Dedifferentiated amniotic fluid mesenchymal stem cell (primary cell): ENCODE results near the gene F2RL2.
"Not testable (repeated sequence)": the region's sequence is repeated elsewhere in the genome, so short reads cannot be mapped to it uniquely, and the experiment has no call there.

ENCODE experiments used
- DNase-seq: peaks from one replicate; pipeline ENCODE4 v3.0.0-alpha.2; 2016; ENCODE audit errors: extremely low spot score

Gene F2RL2

DNA sequence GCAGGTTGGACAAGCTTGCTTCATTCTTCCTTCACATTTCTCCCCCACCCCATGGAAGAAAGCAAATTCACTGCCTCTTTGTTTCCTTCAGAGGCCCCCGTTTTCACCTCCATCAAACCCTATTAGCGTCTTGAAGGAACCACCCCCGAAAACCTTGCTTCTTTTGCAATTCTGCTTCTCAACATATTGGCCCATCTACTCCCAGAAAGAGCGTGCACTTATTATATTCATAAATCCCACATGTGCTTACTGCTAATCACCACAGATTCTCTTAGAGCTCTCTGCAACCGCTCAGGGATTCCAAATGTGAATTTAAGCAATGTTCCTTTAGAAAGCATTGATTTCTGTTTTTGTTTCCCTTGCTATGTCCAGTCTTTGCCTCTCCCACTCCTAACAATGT is 1.1 kb downstream of the F2RL2 start:
- DNase-seq, result no peak

DNA sequence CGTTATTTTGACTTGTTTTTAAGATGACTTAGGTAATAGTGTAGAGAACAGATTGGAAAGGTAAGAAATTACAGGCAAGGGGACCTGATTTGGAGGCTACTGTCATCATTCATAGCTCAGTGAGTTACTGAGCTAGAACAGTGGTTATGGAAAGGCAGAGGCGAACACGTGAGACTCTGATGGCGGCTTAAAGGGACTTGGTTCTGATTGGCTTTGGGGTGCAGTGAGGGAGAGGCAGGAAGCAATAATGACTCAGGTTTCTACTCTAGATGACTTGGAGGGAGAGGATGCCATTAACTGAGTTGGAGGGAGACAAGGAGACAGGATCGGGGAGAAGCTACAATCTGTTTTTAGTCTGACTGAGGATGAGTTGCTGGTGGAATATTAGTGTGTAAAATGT is 3.0 kb downstream of the F2RL2 start:
- DNase-seq, result no peak

DNA sequence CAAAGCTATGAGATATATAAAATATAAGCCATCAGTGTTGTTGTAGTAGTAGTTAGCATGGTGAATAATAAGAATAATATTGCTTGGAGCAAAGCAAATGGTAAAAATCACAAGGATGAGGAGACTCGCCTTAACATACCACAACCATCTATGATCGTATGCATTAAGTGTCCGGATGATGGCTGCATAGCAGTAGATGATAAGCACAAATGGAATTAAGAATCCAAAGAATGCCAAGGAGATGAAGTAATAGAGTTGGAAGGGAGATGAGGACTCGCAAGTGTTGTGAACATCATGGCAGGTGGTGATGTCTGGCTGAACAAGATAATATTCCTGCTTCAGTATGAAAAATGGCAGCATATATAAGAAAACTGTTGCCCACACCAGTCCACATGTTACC is 5.5 kb downstream of the F2RL2 start:
- DNase-seq, result peak; percentile 41

DNA sequence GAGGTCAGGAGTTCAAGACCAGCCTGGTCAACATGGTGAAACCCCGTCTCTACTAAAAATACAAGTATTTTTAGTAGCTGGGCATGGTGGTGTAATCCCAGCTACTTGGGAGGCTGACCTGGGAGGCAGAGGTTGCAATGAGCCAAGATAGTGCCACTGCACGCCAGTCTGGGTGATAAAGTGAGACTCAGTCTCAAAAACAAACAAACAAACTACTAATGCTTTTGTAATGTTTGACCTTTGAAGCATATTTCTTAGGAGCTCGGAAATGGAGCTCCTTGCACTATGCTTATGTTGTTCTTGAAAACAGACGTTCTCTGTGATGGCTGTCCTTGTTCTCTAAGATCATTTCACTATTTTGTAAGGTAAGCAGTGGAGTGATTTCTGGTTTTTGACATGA is 6.0 kb downstream of the F2RL2 start:
- no peak for DNase-seq

DNA sequence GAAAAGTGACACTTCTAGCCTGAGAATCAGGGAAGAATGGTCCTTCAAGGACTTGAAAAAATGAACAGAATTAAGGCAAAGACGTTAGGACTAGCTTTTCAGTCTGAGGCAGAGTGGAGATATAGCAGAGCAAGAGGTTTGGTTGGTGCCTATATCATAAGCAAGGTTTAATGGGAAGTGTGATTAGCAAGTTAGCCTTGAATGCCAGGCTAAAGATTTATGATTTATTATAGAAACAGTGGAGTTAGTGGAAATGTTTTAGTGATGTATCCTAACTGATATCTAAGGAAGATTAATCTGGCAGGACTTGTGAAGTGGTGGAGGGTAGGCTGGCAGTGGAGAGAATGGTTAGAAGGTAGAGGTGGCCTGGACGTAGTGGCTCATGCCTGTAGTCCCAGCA is 7.0 kb downstream of the F2RL2 start:
- no peak for DNase-seq

DNA sequence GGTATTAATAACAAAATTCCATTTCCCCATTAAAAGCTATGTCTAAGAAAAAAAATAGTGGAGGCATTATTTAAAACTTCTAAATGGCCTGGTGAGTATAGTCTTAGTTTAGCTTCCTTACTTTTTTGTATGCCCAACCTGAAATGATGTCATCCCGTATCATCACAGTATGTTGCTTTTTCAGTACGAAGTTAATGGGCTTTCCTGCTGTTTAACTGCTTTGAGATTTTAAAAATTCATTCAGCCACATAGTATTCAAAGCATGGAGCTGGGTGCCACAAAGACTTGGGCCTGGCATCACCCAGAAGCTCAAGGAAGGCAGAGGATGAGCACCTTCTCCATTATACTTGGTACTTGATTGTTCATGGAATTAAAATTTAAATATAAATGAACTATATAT is 7.4 kb downstream of the F2RL2 start:
- no peak for DNase-seq

DNA sequence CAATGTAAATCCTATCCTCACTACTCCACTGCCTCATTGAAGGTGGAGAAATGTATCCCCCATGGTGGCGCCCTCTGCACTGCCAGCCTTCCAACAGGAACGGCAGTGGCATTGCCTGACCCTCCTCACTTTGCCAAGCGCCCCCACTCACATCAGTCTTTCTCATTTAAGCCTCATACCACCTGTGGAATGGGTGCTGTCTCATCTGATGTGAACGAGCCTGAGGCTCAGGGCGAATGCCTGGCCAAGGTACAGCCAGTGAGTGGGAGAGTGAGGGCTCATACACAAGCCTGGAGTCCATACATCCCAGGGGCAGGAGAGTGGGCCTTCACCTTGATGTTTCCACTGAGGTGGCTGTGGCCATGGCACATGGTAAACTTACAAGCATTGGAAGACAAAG is 10.3 kb downstream of the F2RL2 start:
- no peak for DNase-seq

DNA sequence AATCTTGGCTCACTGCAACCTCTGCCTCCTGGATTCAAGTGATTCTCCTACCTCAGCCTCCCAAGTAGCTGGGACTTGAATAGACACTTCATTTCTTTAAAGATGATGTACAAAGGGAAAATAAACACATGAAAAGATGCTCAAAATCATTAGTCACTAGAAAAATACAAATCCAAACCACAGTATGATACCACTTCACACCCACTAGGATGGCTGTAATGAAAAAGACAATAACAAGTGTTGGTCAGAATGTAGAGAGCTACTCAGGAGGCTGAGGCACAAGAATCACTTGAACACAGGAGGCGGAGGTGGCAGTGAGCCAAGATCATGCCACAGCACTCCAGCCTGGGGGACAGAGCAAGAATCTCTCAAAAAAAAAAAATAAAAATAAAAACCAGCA is 13.0 kb downstream of the F2RL2 start:
- no peak for DNase-seq

DNA sequence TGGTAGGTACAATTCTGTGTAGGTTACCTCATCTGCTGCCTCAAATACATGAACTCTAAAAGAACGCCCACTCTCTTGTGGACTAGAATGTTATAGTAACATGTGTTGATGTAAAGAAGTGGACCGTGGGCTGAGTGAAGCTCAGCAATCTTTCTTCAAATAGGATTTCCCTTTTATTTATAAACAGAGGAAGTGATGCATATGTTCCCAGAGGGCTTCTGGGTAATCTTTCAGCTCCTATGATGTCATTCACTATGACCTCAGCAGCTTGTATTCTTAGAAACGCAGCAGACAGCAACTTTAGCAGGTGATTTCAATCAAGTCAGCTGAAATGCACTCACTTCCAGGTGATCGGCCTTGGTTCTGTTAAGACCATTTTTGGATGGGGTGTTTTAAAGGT is 14.4 kb downstream of the F2RL2 start:
- peak; percentile 35 for DNase-seq

DNA sequence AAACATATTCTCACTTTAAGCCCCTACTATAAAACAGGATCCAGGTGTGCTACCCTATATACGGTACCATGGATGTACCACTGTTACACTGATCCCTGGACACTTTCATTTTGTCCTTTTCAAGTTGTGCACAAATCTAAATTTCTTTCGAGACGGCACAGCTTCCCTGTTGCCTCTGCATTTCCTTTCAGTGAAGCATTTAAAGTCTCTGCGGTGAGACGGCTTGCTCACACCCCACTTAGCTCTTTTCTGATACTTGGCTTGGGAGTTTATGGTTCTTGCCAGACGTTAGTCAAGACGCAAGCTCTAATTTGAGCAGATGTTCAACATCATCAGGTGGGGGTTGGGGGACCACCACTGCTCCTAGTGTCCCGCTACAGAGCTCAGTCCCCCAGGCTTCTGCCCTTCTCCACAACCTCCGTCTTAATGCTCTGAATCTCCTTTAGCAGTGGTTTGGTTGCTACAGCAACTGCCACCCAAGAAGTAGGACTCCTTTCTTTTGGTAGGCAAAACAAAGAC is 15.8 kb downstream of the F2RL2 start:
- DNase-seq, result no peak

DNA sequence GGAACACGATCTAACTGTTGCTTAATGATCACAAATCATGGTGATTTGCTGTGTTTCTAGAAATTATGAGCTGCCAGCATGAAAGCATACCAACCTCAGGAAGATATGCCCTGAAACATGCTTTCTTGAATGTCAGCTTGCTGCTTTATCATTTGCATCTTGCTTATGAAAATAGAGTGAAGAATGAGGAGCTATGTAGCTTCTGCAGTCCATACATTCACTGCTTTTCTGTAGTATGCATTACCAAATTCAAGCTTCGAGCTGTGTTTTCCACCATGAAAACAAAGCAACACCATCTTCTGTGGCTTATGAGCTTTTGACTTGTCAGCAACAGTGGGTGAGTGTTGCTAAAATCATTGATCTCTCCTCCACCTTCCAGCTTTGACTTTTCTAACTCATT is 16.5 kb downstream of the F2RL2 start:
- DNase-seq, result no peak

DNA sequence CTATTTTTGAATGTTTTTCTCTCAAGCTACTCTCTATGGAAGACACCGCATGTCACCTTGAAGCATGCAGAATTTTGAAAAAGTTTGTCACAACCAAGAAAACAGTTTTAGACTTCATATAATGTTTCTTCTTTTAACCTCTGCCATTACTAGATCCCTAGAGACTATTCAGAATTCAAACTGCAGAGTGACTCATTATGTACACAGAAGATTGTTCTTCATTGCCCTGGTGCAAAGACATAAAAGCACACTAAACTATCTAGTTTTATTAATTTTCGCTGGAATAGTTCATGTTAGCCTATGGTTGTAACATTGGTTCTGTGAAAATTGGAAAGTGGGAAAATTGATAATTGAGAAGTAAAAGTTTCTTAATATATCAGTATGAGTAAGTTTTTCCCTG is 18.4 kb downstream of the F2RL2 start:
- DNase-seq, result no peak

DNA sequence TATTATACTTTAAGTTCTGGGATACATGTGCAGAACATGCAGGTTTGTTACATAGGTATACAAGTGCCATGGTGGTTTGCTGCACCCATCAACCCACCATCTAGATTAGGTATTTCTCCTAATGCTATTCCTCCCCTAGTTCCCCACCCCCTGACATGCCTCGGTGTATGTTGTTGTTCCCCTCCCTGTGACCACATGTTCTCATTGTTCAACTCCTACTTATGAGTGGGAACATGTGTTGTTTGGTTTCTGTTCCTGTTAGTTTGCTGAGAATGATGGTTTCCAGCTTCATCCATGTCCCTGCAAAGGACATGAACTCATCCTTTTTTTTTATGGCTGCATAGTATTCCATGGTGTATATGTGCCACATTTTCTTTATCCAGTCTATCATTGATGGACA is 19.2 kb downstream of the F2RL2 start:
- not testable (repeated sequence) for DNase-seq

DNA sequence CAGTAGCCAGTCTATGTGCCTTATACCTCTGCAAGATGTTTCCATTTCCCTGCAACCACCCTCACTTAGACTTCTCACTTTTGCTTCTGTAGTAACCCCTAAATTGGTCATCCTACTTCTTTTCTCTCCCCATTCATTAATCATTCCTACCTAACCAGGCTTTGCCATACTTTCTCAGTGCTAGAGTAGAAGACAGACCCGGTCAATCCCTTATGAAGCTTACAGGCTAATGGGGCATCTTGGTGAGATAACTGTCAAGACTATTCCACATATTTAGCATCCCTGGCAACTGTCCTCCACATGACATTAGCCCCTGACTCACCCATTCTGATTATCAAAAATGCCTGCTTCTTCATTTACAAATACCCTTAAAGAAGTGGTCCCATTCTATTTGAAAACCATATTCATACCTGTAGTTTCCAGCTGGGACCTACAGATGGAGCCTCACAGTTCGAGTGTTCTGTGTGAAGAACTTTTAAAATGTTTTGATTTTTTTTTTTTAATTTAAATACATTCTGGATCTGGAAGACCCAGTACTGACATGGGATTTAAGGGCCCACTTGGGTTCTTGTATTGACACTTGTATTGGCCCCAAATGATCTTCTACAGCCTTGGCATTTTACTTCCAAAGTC is 21.0 kb downstream of the F2RL2 start:
- DNase-seq, result no peak

DNA sequence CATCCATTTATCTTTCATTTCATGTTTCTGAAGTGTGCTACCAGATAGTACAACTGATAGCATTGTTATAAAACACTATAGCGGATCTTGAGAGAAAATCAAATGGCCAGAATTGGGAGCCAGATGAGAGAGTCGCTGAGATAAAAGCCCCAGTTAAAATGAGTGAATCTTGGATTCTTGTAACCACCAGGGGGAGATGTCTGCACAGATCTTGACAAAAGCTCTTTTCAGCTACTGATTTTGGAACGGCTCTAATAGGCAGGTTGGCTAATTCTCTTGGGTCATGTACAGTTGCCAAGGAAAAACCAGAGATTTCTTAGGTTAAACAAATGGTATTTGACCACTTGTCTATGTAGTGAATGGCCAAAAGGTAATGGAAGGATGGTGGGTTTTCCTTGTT is 21.7 kb downstream of the F2RL2 start:
- peak; percentile 82 for DNase-seq

DNA sequence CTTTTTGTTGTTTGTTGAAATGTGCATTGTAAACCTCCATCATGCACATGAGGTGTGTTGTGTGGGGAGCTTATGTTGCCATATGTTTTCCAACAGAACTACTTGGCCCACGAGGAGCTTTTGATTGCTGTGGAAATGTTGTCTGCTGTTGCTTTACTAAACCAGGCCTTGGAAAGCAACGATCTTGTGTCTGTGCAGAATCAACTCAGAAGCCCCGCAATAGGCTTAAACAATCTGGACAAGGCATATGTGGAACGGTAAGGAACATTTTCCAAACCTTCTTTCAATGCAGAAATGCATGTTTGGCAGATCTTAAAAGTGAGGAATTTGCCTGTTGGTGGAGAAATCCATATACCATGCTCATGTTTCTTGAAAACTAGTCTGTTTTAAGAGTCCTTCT is 22.5 kb downstream of the F2RL2 start:
- DNase-seq, result no peak

DNA sequence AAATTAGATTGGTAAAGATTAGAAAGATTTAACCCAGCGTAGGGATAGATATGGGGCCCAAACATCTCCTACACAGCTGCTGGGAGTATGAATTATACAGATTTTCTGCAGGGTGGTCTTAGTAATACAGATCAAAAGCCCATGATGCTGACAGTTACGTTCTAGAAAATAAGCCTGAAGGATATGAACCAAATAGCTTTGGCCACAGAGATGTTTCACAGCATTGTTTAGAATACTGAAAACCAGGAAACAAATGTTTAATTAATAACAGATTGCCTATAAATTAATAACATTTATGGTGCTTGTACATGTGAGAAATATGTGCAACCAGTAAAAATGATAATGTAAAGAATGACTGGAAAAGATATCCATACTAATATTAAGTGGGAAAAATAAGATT is 24.7 kb downstream of the F2RL2 start:
- DNase-seq, result no peak

DNA sequence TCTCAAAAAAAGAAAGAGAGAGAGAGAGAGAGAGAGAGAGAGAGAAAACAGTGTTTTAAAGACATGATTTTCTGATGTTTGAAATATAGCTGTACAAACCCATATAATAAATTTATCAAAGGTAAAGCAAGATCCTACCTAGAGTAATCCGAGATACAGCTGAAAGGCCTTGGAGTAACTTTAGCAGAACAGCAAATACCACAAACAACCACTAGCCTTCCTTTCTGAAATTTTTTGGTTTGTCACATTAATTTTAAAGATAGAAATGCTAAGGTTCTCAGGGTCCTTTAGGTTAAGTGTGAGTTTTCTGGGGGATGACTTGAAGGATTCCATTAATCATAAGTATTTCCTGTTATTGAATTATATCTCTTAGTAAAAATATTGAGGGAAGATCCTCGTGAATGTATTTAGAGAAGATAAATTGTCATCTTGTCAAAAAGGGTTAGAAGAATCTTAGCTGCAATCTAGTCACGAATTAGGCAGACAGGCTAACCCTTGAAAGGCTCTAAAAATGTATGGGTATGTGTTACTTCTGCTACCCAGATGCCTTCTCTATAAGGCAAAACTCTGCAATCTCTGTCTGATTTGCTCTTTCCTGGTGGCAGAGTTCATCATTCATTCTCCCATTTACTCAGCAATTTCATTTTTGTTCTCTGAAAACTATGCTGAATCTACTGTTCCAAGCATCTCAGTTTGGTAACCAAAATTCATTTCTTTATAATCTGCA is 27.3 kb downstream of the F2RL2 start:
- no peak for DNase-seq

DNA sequence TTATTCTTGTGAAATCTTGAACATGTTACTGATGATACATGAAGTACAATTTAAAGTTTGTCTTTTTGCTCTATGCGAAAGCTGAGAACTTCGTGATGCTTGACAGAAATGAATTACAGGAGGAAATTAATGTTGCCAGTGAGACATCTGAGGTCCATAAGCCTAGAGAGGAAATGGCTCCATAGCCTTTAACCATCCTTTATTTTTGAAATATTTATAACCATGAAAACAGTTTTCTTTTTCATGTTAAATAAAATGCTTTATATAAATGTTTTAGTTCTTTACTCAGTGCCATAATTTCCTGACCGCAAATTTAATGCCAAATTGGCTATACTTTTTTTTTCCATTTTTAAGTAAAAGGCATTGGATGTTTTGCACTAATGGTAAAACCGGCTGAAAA is 29.1 kb downstream of the F2RL2 start:
- no peak for DNase-seq

DNA sequence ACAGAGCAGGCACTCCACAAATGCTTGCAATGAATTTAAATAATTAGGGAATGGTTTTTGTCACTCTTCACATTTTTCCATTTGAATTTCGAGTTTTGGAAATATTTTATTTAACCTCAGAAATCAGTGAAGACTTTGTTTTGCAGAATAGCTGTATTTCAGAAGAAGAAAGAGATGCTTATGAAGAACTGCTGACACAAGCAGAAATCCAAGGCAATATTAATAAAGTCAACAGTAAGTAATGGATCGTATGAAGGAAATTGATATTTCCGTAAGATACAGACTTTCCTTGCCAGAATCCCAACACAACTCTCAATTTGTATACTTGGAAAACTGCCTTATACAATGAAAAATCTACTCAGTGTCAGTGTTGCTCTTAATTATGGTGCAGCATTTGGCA is 30.5 kb downstream of the F2RL2 start:
- no peak for DNase-seq

DNA sequence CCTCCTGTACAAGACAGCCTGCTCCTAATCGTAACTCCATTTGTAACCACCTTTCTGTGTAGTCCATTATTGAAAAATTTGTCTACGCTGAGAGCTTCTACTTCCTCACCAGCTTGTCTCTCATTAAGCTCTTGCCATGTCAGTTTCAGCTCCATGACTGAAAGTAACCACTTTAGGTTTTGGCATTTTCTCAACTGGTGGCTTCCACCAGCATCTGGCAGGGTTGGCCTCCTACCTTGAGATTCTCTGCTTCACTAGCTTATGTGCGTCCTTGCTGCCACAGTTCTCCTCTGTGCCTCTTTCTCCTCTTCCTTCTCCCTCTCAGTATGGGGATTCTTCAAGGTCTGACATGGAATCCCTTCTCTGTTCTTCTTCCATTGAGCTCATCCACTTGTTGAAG is 31.8 kb downstream of the F2RL2 start:
- no peak for DNase-seq

DNA sequence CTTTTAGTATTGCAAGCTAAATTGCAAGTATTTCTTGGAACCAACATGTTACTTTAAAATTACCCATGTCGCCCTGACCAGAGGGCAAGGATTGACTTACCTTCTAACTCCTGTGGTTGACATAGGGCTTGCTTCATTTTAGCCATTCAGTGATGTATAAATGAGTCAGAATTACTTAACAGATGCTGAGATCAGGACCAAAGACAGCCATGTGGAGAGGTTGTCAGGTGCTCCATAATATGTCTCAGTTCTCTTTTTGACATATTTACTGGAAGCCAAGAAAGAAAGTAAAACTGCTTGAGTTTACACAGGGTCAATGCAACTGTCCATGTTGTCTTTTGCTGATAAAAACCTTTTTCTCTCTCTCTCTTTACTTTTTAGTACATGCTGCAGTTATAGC is 33.2 kb downstream of the F2RL2 start:
- DNase-seq, result no peak

DNA sequence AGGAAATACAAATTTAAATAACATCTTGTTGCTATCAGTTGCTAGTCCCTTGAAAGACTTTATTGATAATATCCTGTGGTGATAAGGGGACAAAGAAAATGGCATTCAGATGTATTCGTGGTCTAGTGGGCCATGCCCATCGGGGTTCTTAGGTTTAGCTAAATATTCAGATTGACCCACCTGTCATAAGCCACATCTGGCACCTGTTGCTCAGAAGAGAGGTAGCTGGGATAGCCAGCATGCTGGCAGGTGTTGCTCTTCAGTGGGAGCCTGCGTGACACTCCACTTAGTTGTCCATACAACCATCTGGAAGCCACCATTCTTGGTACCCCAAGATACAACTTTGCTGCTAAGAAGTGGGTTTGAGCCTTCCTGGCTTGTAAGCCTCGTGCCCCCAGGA is 36.7 kb downstream of the F2RL2 start:
- DNase-seq, result no peak

DNA sequence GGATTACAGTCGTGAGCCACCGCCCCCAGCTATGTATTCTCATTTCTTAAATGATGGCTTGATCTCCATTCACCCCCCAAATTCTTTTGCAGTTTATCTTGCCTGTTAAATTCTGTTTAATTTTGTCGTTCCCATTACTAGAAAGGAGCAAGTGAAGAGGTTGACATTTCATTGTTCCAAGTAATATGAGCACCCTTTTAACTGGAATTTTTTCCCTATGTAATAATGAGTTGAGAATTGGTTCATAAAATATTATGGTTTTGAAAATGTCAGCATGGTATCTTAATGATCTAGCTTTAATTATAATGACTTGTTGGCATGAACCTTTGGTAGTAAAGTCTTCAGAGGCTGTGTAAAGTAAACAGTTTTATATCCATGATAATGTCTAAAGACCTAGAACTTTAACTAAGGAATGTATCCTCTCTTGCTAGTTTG is 37.4 kb downstream of the F2RL2 start:
- no peak for DNase-seq
